HEK293 (cell line): ENCODE results near the gene AKR1B15.

Source experiments
- PBX3 ChIP-seq: sonication (generic); formaldehyde crosslinking; IDR thresholded peaks from 2 replicates; pipeline ENCODE4 v1.8.1; 2022; ENCODE audit warnings: mild to moderate bottlenecking, moderate library complexity, missing genetic modification reagents
- RBAK ChIP-seq: fragments of 450-650 bp; formaldehyde crosslinking; IDR thresholded peaks from 2 replicates; pipeline ENCODE4 v1.5.1; 2016; ENCODE audit warnings: missing biosample characterization, missing genetic modification characterization
- ZNF776 ChIP-seq: fragments of 450-650 bp; formaldehyde crosslinking; IDR thresholded peaks from 2 replicates; pipeline ENCODE4 v1.5.0; 2017; ENCODE audit warnings: missing biosample characterization, missing genetic modification characterization, borderline replicate concordance
- ZNF777 ChIP-seq: fragments of 450-650 bp; formaldehyde crosslinking; IDR thresholded peaks from 2 replicates; pipeline ENCODE4 v1.5.1; 2017; ENCODE audit warnings: missing biosample characterization, missing genetic modification characterization, borderline replicate concordance

DNA sequence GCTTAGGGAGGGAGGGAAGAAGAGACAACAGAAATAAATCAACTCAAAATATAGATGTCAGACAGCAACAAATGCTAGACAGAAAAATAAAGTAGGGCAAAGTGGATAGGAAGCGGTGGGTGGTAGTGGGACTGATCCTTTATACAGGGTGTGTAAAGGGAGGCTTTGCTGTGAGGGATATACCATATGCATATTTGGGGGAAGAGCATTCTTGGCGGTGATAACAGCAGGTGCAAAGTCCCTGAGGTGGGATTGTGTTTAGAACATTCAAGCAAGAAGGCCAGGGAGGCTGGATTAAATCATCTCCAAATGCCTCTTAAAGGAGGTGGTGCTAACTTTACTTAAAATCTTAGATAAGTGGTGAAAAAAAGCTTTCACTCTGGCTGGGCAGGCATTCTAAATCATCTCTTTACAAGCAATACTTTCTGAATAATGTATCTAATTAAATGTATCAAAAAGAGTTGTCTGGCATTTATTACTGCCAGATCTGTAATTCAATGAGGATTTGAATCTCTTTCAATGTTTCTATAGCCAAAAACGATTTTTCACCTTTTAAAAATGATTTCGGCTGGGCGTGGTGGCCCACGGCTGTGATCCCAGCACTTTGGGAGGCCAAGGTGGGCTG, 9.4 kb upstream of the AKR1B15 start:
- TF ChIP-seq RBAK (no peak), PBX3 (no peak), ZNF777 (tag by site-specific recombination) (no peak), ZNF776 (tag by site-specific recombination) (no peak)
